ENCODE measurements around the gene FRY.

The FRY gene

GRCh38 chr13:32041429-32041828 is 9.9 kb downstream of the FRY start:
- TF ChIP-seq, protein P1, sequence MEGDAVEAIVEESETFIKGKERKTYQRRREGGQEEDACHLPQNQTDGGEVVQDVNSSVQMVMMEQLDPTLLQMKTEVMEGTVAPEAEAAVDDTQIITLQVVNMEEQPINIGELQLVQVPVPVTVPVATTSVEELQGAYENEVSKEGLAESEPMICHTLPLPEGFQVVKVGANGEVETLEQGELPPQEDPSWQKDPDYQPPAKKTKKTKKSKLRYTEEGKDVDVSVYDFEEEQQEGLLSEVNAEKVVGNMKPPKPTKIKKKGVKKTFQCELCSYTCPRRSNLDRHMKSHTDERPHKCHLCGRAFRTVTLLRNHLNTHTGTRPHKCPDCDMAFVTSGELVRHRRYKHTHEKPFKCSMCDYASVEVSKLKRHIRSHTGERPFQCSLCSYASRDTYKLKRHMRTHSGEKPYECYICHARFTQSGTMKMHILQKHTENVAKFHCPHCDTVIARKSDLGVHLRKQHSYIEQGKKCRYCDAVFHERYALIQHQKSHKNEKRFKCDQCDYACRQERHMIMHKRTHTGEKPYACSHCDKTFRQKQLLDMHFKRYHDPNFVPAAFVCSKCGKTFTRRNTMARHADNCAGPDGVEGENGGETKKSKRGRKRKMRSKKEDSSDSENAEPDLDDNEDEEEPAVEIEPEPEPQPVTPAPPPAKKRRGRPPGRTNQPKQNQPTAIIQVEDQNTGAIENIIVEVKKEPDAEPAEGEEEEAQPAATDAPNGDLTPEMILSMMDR (IDR thresholded peaks at IDR 0.05; ENCODE audit: extremely low read depth, insufficient read depth, missing control alignments), result no peak
- DNase-seq (ENCODE audit: low spot score), result peak; percentile 21
- in situ Hi-C loops (cut with MboI; ENCODE audit: low pct_unique_long_range_greater_than_20kb, low sequenced_read_pairs, unreplicated experiment), result no loop called here

DNA sequence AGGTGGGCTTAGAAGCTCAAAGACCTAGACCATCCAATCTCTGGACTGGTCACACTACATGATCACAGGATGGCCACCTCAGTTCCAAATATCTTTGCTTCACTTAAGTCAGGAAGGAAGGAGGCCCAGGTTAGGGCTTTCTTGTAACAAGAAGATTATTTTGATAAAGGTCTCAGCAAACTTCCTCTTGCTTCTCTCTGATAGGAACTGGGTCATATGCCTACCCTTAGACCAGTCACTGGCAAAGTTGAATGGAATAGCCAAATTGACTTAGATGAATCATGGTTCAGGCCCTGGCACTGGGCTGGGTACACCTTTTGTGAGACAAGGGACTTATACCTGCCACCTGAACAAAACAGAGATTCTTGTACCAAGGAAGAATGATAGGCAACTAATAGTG is 11.0 kb downstream of the FRY start:
- TF ChIP-seq, protein P1 (IDR thresholded peaks at IDR 0.05; ENCODE audit: extremely low read depth, insufficient read depth, missing control alignments), result no peak
- in situ Hi-C loops (cut with MboI; ENCODE audit: low pct_unique_long_range_greater_than_20kb, low sequenced_read_pairs, unreplicated experiment), result no loop called here
- no peak for DNase-seq (ENCODE audit: low spot score)

GRCh38 chr13:32044446-32044845 is 12.9 kb downstream of the FRY start:
- no peak for DNase-seq (ENCODE audit: low spot score)
- in situ Hi-C loops (cut with MboI; ENCODE audit: low pct_unique_long_range_greater_than_20kb, low sequenced_read_pairs, unreplicated experiment), result no loop called here
- TF ChIP-seq, protein P1 (IDR thresholded peaks at IDR 0.05; ENCODE audit: extremely low read depth, insufficient read depth, missing control alignments), result no peak

DNA sequence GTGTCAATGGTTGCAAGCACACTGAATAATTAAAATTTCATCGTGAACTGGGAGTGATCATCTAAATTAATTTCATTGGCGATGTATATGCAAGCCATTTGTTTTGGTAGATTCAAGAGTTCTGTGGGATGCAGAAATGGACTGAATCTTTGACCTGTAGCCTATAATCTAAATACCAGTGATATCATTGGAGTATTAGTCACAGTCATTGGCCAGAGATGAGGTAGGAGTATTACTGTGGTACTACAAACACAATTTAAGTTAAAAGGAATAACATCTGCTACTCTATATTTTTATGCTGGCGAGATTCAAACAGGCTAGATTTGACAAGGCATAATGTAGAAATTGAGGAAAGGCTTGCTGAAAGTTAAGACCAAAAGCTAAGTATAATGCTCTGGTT is 14.0 kb downstream of the FRY start:
- no peak for DNase-seq (ENCODE audit: low spot score)
- in situ Hi-C loops (cut with MboI; ENCODE audit: low pct_unique_long_range_greater_than_20kb, low sequenced_read_pairs, unreplicated experiment), result no loop called here
- TF ChIP-seq, protein P1 (IDR thresholded peaks at IDR 0.05; ENCODE audit: extremely low read depth, insufficient read depth, missing control alignments), result no peak

GRCh38 chr13:32045982-32046785 is 14.6 kb downstream of the FRY start:
- in situ Hi-C loops (cut with MboI; ENCODE audit: low pct_unique_long_range_greater_than_20kb, low sequenced_read_pairs, unreplicated experiment), result no loop called here
- no peak for DNase-seq (ENCODE audit: low spot score)
- TF ChIP-seq, protein P1 (IDR thresholded peaks at IDR 0.05; ENCODE audit: extremely low read depth, insufficient read depth, missing control alignments), result no peak

DNA sequence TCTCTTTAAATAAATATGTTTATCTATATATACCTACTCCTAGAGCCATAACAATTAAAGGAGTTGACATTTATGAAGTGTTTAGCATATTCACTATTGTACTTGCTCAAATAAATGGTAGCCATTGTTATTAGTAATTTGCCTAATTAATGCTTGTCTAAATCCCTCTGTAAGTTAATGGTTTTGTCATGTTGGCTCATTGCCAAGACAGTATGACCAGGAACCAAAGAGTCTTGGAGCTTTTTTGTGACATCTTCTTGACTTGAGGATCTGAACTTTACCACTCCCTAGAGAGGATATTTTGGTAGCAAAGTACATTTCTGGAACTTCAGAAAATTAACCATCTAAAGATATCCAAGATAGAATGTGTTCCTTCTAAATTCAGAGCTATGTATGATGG is 15.5 kb downstream of the FRY start:
- in situ Hi-C loops (cut with MboI; ENCODE audit: low pct_unique_long_range_greater_than_20kb, low sequenced_read_pairs, unreplicated experiment), result no loop called here
- no peak for DNase-seq (ENCODE audit: low spot score)
- TF ChIP-seq, protein P1 (IDR thresholded peaks at IDR 0.05; ENCODE audit: extremely low read depth, insufficient read depth, missing control alignments), result no peak

All from GM13977 (cell line).